ENCODE results near the gene LRRC4C. TPM values are rescaled to one million over a fixed set of nuclear protein-coding genes. Genes with fewer than 3 reads are reported as not detected.

Gene LRRC4C
- polyA plus RNA-seq, 1 experiment, result not detected

DNA sequence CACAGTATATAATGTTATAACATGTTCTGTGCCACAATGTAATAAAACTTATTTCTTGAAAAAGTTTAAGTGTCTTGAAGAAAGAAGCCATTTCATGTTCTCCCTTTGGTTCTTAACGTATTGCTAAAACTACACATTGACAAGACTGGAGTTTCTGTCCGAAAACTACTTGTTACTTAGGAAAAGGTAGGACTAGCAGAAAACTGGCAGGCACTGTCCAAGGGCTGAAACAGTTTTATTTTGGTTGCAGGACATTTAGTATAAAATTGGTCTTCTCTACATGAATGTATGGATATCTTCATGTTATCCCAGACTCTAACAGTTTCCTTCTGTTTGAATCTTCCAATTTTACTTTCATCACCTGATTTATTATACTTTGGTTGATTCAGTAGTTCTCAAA lies 1027.1 kb downstream of the LRRC4C start:
- no peaks in the 10 kb centered on the region for H3K27me3 ChIP-seq (ENCODE audit: control insufficient read depth, insufficient read depth, low read length)
- POLR2A ChIA-PET, result no interaction called here

DNA sequence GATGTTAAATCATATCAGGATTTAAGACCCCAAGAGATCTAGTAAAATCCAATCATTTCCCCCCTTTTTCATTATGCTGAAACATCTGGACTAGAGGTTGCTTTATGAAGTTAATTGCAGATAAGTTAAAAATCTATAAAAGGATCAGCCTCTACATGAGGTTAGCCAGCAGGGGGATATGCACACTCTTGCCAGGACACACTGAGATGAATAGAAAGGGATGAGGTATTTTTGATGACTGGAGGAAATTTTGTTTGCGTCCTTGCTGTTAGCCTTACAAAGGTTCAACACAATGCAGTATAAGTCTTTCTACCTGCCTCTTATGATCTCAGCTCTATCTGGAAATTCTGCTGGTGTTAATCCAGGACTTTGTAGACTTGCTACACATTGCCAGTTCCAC lies 1034.3 kb downstream of the LRRC4C start:
- POLR2A ChIA-PET, result no interaction called here
- H3K4me3 ChIP-seq (ENCODE audit: low read depth, low read length), result no peak overlapping the region
- H3K27me3 ChIP-seq (ENCODE audit: control insufficient read depth, insufficient read depth, low read length), result no peaks in the 10 kb centered on the region
- CTCF ChIA-PET, result no interaction called here
- no peaks in the 10 kb centered on the region for H3K36me3 ChIP-seq (ENCODE audit: control insufficient read depth, insufficient read depth, low read length)
- no peak for DNase-seq (ENCODE audit: low read depth)
- TF ChIP-seq, protein P1, sequence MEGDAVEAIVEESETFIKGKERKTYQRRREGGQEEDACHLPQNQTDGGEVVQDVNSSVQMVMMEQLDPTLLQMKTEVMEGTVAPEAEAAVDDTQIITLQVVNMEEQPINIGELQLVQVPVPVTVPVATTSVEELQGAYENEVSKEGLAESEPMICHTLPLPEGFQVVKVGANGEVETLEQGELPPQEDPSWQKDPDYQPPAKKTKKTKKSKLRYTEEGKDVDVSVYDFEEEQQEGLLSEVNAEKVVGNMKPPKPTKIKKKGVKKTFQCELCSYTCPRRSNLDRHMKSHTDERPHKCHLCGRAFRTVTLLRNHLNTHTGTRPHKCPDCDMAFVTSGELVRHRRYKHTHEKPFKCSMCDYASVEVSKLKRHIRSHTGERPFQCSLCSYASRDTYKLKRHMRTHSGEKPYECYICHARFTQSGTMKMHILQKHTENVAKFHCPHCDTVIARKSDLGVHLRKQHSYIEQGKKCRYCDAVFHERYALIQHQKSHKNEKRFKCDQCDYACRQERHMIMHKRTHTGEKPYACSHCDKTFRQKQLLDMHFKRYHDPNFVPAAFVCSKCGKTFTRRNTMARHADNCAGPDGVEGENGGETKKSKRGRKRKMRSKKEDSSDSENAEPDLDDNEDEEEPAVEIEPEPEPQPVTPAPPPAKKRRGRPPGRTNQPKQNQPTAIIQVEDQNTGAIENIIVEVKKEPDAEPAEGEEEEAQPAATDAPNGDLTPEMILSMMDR (IDR thresholded peaks at IDR 0.05; ENCODE audit: insufficient read depth, low read depth, low read length), result no peak

More for the DNA sequence above, 1027.1 kb downstream of the LRRC4C start:
- Histone ChIP-seq H3K4me3 (ENCODE audit: low read depth, low read length) (no peak overlapping the region), H3K36me3 (ENCODE audit: control insufficient read depth, insufficient read depth, low read length) (no peaks in the 10 kb centered on the region)
- DNase-seq (ENCODE audit: low read depth), result no peak
- CTCF ChIA-PET, result no interaction called here
- TF ChIP-seq, protein P1 (IDR thresholded peaks at IDR 0.05; ENCODE audit: insufficient read depth, low read depth, low read length), result no peak

DNA sequence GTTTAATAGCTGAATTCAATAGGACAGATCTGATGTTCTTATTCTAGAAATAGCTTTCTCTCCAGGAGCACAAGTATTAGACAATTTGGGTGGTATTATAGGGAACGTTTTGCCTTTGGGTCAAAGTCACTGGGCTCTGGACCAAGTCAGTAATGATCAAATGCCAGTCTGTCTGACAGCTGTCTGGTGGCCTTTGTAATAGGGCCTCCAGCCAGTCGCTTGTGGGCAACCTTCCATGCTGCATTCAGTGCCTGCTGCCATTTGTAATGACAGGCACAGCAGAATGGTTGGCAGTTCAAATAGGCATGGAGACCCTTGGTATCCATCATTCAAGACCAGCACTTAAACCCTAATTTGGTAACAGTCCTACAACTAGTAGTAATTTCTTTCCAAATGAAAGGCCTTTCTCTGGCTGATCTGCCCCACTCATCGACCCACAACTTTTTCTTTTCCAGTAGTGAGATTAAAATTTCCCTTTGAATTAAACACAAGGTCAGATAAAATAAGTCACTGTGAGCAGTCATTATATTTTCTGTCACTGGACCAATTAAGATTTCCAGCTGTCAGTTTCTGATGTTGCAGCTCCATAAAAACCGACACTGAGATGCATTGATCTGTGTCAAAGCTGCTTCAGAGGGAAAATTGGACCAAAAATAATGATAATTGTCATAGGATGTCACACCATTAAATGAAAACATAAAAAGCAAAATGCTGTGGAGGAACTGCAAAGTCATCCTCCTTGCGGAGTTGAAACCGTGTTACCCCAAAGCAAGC lies 1038.1 kb downstream of the LRRC4C start:
- no peak for DNase-seq (ENCODE audit: low read depth)
- H3K27me3 ChIP-seq (ENCODE audit: control insufficient read depth, insufficient read depth, low read length), result no peaks in the 10 kb centered on the region
- POLR2A ChIA-PET, result no interaction called here
- CTCF ChIA-PET, result no interaction called here
- no peaks in the 10 kb centered on the region for H3K36me3 ChIP-seq (ENCODE audit: control insufficient read depth, insufficient read depth, low read length)
- H3K4me3 ChIP-seq (ENCODE audit: low read depth, low read length), result no peak overlapping the region
- TF ChIP-seq, protein P1 (IDR thresholded peaks at IDR 0.05; ENCODE audit: insufficient read depth, low read depth, low read length), result no peak

DNA sequence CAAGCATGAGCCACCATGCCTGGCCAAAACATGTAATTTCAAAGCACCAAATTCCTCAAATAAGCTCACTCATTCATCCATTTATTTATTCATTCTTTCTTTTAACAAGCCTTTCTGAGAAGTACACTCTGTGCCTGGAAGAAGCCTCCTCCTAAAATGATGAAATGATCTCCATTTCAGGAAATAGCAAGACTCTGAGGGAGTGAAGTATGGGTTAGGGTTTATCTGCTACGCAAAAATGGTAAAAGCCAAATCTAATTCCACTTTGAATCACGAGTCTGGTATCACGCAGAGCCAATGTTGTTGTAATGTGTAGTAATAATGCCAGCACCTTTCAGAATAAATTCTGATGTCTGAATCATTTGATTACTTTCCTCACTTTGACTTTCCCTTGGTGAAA lies 1041.8 kb downstream of the LRRC4C start:
- DNase-seq (ENCODE audit: low read depth), result no peak
- H3K36me3 ChIP-seq (ENCODE audit: control insufficient read depth, insufficient read depth, low read length), result no peaks in the 10 kb centered on the region
- no peak overlapping the region for H3K4me3 ChIP-seq (ENCODE audit: low read depth, low read length)
- ChIA-PET POLR2A (no interaction called here), CTCF (no interaction called here)
- H3K27me3 ChIP-seq (ENCODE audit: control insufficient read depth, insufficient read depth, low read length), result no peaks in the 10 kb centered on the region
- TF ChIP-seq, protein P1 (IDR thresholded peaks at IDR 0.05; ENCODE audit: insufficient read depth, low read depth, low read length), result no peak

DNA sequence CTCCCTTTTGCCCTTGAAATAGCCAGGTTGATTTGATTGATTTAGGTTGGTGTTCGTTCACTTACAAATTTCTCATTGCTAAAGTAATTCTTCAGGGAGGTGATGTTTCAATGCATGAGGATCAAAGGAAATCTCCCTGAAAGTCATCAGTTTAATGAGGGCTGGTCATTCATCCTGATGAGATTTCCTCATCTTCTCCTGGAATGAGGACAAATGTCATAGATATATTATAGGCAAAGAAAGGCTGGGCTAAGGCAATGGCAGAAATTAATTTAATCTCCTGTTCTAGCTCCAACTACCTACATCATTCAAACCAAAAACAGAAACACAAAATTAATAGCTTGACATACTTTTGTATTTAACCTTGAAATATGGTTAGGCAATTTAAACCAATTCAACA lies 1052.1 kb downstream of the LRRC4C start:
- CTCF ChIA-PET, result no interaction called here
- Histone ChIP-seq H3K36me3 (ENCODE audit: control insufficient read depth, insufficient read depth, low read length) (no peaks in the 10 kb centered on the region), H3K4me3 (ENCODE audit: low read depth, low read length) (no peak overlapping the region), H3K27me3 (ENCODE audit: control insufficient read depth, insufficient read depth, low read length) (no peaks in the 10 kb centered on the region)
- TF ChIP-seq, protein P1 (IDR thresholded peaks at IDR 0.05; ENCODE audit: insufficient read depth, low read depth, low read length), result no peak
- DNase-seq (ENCODE audit: low read depth), result no peak
- POLR2A ChIA-PET, result no interaction called here

All from BJ (cell line).